HG02610 (cell line): Measurements from ENCODE around the gene DNAJC2.

ENCODE experiments used
- ATAC-seq: cut with Tn5 transposase; IDR thresholded peaks from one replicate; pipeline ENCODE4 v1.9.1; 2021; ENCODE audit warnings: mild to moderate bottlenecking, moderate library complexity; ENCODE audit not compliant: unreplicated experiment

DNAJC2 gene, protein sequence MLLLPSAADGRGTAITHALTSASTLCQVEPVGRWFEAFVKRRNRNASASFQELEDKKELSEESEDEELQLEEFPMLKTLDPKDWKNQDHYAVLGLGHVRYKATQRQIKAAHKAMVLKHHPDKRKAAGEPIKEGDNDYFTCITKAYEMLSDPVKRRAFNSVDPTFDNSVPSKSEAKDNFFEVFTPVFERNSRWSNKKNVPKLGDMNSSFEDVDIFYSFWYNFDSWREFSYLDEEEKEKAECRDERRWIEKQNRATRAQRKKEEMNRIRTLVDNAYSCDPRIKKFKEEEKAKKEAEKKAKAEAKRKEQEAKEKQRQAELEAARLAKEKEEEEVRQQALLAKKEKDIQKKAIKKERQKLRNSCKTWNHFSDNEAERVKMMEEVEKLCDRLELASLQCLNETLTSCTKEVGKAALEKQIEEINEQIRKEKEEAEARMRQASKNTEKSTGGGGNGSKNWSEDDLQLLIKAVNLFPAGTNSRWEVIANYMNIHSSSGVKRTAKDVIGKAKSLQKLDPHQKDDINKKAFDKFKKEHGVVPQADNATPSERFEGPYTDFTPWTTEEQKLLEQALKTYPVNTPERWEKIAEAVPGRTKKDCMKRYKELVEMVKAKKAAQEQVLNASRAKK

DNA sequence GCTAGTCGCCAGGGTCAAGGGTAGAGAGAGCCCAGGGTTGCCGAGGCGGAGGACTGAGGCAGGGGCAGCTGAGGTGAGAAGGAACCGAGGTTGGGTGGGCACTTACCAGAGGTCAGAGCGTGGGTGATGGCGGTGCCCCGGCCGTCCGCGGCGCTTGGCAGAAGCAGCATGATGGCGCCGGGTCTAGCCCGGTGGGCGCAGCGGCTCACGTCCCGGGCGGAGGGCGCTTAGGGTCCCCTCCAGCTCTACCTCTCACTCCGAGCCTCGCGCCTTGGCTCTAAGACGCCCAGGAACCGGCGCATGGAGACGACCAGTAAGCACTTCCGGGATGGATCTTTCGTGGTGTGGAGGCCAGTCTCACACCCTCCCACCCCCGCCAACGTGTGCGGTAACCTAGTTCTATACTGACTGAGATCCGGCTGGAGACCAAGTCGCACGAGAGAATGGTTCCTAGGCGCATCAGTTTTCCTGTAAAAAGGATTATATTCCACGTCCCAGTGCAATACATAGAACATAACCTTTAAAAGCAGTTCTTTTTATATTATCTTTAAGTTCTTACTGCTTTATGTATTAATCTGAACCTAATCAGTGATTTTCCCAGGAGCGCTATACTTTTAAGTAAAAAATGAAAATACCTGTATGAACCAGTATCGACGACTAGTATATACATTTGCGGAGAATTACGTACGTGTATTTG is at the start of gene DNAJC2:
DNAJC2 (minus strand) TSS at position 315 of the 697 bp plus-strand sequence; CDS start at position 170, 145 bp downstream.
- peak; percentile 83 for ATAC-seq

DNA sequence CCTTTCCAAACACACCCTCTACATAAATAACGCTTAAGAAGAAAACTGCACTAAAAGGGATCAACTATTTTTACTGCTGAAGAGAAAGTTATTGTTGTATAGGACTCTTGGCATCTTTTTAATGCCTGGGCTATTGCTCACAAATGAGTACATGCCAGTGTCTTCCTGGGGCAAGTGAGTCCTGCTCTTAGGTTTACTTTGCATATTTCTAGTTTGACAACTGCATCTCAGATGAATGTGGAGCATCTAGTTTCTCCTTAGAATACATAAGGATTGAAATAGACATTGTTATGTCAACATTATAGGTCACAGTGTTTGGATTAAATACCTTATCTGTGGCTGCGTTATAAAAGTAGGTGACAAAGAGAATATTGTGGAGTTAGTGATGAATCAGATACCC is 47.4 kb upstream of the DNAJC2 start:
- ATAC-seq: no peak

DNA sequence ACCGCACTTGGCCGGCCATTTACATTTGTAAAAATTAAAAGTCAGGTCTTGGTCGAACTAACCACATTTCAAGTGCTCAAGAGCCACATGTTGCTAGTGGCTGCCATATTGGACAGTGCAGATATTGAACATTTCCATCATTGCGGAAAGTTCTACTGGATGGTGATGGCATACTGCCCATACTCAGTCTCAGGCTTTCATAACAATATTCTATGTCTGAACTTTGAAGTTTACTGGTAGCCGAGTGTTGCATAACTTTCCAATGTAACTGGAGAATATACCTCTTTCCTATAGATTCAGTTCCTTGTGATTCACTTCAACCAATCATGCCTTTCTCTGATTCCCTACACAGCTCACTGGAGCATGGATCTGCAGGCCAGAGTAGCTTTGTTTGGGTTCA is 46.6 kb upstream of the DNAJC2 start:
- ATAC-seq: no peak

DNA sequence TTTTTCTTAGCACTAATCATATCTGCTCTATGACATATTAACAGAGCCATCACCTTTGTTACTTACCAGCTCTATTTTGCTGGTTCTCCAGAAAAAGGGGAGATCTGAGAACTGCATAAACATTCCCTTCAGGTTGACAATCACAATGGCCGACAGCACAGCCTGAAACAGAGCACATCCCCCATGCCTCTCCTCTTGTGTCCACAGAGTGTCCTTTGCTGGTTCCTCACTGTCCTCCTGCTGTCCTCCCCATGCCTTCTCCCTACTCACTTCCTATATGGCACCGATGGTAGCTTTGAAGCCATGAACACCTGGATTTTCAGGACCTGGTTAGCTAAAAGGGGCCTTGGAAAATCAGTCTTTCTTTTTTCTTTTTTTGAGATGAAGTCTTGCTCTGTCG is 44.7 kb upstream of the DNAJC2 start:
- no peak for ATAC-seq

DNA sequence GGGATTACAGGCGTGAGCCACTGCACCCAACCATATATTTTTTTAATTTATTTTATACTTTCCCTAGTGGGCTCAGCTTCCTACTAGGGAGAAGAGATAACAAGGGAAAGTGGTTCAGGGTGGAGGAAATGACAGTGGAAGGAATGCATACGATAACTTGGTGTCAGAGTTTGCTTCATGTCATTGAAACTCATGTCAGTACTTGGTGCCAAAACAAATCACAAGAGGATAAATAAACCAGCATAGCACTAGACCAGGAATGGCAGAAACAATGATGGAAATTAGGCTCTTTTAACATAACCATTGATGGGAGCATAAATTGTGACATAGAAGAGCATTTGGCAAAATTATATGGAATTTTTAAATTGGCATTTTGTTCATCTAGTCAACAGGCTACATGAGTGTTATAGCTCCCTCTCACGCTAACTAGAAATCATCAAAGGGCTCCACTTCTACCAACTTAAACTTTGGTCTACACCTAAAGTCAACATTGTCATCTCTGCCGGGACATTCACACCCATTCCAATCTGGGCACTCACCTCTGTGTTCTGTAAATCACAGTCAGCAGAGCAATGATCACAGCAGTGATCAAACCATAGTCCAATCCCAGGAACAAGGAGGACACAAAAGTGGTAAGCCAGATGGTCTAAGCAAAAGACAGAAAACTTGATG is 44.0 kb upstream of the DNAJC2 start:
- ATAC-seq: no peak

DNA sequence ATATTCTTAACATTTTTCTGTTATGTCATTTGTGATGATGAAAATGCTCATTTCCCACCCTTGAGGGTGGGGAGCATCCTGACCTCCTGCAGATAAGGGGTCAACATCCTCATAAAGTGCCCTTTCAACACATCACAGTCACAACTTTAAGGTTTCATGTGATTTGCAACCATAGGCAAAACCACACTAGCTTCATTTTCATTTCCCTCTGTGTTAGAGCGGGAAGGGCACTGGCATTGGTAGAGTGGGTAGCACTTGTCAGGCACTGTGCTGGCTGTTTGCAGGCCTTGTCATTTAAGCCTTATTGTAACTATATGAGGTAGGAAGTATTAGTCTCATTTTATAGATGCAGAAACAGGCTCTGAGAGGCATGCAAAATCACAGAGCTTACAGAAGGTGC is 42.7 kb upstream of the DNAJC2 start:
- ATAC-seq: no peak

DNA sequence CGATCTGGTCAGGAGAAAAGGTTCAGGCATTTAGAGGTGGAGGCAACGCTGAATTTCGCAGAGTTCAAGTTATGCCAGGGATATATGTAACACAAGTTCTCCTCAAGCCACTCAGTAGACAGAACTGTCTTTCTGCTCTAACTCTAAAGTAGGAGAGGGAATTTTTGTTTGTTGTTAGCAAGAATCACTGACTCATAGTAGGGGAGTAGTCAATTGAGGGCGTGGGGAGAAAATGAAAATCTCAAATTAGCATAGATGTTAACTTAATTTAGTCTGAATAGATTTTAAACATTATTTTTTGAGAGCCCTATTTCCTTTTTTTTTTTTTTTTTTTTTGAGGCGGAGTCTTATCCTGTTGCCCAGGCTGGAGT is 37.5 kb upstream of the DNAJC2 start:
- ATAC-seq: no peak

DNA sequence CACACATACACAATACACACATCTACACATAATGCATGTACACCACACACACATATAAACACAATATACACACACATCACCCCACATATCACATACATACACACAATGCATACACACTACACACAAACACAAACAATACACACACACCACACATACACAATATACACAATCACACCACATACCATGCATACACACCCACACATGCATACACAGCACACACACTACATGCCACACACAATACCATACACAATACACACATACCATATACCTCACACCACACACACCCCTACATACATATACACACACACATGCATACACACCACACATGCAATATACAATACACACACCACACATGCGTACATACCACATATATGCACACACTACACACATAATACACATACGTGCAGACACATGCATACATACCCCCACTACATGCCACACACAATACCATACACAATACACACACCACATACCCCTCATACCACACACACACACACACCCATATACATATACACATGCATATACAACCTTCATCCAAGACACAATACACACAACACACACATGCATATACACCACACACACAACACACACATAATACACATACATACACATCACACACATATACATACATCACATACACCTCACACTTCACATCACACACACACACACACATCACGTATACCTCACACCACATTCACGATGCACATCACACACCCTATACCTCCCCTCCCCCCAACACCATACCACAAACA is 36.9 kb upstream of the DNAJC2 start:
- no peak for ATAC-seq

DNA sequence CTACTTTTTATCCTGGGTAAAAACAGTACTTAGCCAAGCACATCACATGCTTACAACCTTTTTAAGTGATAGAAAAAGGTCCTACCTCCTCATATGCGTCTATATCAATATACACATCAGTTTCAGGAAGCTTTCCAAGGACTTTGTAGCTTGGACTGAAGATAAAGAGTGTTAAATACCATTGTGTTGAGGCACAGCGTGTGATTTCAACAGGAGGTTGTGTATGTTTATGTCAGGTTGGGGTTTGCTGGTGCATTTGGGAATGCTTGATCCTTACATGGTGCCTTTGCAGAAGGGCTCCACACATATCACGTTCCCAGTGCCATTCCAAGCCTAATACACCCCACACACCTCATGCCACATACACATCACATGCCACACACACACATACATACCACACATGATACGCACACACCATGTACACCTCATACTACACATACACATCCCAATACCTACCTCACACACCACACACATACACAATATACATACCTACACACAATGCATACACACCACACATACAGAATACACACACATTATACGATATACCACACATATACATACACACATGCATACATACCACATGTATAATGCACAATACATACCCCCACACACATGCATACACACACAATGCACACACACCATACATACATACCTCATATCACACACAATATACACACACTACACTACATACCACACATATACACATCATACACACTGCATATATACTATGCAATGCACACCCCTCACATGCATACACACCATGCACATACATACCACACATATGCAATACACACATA is 36.0 kb upstream of the DNAJC2 start:
- ATAC-seq: no peak

DNA sequence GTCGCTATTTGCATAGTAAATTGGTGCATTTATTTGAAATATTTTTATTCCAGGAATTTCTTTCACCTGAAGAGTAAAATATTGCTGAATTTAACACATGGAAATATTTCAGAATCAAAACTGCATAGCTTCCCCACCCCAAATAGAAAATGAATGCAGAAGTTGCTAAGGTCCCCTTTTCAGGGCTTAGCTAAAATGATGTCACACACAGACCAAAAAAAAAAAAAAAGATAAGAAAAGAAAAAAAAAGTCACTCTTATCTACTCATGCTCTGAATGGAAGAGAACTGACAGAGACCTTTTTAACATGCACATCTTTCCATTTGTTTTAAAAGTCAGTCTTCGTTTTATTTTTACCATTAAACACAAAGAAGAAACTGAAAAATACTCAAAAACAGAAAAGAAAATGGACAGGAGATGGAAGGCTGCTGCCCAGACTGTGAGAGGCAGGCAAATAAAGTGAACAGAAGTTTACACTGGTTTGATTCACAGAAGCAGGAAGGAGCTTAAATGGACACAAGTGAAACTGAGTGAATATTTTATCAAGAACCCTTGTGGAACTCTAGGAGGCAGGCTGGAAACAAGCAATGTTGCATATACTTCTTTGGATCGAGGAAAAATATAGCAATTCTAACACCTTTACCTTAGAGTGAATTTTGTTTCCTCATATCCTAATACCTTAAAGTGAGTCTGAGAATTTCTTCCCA is 34.9 kb upstream of the DNAJC2 start:
- ATAC-seq: no peak

DNA sequence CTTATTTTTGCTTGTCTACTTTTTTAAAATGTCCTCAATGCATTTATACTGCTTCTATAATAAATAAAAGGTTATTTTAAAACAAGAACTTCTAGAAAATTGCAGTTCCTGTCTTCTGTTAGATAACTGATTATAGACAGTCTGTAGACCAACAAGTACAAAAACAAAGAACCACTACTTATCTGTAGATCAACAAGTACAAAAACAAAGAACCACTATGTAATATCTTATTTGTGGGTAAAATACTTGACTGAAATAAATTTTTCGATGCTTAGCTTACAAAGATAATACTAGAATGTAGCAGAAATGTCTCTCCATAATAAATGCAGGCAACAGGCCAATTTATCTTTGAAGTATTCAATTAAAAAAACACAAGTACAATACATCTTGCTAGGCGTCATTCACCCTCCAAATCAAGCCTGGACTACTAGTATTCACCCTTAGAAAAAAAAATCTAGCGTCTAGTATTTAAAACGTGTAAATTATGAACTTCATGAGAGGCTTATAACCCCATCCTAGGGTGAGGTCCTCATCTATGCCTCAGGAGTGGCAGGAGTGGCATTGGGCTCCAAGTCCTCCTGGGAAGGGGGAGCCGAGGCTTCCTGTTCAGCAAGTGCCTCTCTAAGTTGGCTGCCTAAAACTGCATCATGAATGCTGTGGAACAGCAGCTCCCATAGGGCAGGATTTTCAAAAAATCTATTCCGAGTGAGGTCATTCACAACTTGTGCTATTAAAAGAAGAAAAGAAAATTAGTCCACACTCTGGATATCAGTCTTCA is 29.5 kb upstream of the DNAJC2 start:
- no peak for ATAC-seq

DNA sequence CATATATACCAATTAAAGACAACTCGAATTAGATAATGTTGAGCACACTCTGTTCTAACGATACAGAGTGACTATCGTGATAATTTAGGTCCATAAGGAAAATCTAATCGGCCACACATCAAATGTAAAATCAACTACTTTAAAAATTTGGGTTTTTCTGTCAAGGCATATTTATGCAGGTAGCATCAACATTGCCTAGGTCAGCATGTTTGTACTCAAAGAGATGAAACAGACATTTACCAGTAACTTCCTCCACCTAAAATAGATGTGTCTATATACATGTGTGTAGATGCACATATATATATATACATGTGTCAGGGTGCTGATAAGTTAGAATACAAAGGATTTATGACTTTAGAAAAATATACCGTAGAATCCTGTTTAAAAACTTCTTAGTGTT is 24.9 kb upstream of the DNAJC2 start:
- no peak for ATAC-seq

DNA sequence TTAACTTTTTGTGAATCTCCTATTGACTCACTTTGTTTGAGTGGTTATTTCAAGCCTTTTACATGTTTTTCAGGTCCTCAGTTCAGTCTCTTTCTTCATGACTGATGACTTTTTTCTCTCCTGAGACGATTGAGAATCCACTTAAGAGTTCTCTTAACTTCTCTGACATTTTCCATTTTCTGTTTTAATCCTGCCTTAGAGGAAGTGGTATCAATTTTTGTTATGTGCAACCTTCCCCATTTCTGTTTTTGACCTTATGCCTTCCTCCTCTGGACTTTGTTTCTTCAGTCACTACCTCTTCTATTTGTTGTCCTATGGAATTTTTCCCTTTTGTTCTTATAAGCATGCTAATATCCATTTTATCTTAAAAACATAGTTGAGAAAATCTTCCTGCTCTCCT is 5.2 kb upstream of the DNAJC2 start:
- ATAC-seq: no peak

DNA sequence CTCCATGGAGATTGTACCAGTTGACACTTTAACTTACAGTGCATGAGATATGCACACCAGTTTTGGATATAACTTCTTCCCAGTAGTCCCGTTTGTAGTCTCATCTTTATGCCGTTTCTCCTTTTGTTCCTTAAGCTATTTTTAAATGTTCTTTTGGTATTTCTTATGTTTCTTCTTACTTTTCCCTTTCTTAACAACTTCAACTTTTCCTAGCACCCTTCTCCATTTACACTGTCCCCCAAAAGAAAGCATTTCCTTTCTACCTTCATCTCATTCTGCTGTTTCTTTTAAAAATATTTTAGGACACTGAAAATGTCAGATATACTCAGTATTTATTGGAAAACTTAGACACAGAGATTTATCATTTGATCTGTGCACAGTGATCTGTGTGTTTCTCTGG is 4.4 kb upstream of the DNAJC2 start:
- ATAC-seq: no peak

DNA sequence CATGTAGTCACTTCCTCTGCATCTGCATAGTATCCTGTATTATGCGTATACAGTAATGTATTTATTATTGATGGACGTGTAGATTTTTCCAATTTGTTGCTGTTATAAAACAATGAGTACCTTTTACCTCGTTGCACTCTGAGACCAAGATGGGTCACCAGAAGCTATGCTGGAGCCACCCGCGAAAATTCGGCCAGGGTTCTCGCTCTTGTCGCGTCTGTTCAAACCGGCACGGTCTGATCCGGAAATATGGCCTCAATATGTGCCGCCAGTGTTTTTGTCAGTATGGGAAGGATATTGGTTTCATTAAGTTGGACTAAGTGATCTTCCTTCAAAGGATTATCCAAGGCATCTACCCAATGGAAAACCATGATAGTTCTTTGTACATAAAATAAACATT is 3.9 kb upstream of the DNAJC2 start:
- no peak for ATAC-seq

DNA sequence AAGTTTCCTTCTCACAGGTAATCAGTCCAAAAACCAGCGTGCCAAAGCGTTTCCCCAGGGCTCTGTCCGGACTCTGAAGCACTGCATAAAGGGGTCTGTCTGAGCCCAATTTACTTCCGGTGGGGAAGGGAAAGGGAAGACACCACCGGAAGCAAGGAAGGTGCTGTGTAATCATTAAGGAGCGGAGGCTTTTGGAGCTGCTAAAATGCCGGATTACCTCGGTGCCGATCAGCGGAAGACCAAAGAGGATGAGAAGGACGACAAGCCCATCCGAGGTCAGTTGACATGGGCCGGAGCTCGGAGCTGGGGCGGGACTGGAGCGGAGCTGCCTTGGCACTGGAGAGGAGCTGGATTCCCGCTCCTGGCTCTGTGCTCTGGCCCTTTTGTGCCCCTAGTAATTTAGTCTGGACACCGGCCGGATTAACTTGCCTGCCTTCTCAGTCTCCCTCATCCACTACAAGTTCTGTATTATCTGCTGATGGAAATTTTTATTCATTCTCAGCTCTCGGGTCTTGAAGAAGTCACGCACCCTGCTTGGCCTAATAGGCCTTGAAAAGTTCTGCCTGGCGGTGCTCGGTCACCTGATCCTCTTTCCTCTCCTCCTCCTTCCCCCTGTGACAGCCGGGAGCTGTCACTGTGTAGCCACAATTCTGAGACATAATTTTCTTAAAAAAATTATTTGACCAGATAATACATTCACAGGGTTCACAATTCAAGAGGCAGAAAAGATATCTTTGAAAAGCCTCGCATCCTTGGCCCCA is 3.1 kb upstream of the DNAJC2 start, which contains the start of gene PSMC2:
PSMC2 (plus strand) TSS at position 137 of the 761 bp plus-strand sequence; CDS start at position 206, 69 bp downstream.
- ATAC-seq: peak; percentile 62

DNA sequence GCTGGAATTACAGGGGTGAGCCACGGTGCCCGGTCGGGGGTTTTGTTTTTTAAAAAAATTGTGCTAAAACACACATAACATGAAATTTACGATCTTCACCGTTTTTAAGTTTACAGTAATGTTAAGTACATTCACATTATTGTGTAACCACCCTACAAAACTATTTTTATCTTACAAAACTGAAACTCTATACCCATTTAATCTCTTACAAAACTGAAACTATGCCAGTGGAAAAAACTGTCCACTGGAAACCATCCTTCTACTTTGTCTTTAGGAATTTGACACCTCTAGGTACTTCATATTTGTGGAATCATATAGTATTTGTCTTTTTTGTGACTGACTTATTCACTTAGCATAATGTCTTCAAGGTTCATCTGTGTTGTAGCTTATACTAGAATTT is 1.8 kb upstream of the DNAJC2 start:
- no peak for ATAC-seq
